LNCaP clone FGC (cell line): ENCODE measurements around the gene OTOR.

ENCODE experiments used
- DNase-seq: peaks from one replicate; pipeline ENCODE4 v3.0.0-alpha.2; 2011; ENCODE audit warnings: low read depth
- H3K4me3 ChIP-seq: 2 replicates; pipeline ENCODE4 v1.5.1; 2011; ENCODE audit warnings: mild to moderate bottlenecking, low read depth, low read length, control low read depth
- TF ChIP-seq, protein P1 (sequence below): IDR thresholded peaks from 2 replicates; pipeline ENCODE4 v1.5.1; 2012; ENCODE audit warnings: mild to moderate bottlenecking; ENCODE audit not compliant: control insufficient read depth, insufficient read depth; ENCODE audit errors: extremely low read depth

Gene OTOR

DNA sequence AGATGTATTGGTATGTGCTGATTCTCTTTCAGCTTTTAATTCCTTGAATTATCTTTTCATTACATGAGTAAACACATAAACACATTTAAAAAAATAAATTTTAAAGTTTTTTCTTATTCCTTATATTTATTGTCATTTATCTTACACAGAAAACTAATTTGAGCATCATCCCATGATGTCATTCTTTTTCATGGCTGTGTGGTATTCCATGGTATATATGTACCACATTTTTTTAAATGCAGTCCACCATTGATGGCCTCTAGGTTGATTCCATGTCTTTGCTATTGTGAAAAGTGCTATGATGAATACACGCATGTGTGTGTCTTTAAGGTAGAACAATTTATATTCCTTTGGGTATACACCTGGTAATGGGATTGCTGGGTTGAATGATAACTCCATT lies 33.3 kb downstream of the OTOR start:
- no peak for DNase-seq
- TF ChIP-seq, protein P1, sequence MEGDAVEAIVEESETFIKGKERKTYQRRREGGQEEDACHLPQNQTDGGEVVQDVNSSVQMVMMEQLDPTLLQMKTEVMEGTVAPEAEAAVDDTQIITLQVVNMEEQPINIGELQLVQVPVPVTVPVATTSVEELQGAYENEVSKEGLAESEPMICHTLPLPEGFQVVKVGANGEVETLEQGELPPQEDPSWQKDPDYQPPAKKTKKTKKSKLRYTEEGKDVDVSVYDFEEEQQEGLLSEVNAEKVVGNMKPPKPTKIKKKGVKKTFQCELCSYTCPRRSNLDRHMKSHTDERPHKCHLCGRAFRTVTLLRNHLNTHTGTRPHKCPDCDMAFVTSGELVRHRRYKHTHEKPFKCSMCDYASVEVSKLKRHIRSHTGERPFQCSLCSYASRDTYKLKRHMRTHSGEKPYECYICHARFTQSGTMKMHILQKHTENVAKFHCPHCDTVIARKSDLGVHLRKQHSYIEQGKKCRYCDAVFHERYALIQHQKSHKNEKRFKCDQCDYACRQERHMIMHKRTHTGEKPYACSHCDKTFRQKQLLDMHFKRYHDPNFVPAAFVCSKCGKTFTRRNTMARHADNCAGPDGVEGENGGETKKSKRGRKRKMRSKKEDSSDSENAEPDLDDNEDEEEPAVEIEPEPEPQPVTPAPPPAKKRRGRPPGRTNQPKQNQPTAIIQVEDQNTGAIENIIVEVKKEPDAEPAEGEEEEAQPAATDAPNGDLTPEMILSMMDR = no peak
- no peak overlapping the region for H3K4me3 ChIP-seq

DNA sequence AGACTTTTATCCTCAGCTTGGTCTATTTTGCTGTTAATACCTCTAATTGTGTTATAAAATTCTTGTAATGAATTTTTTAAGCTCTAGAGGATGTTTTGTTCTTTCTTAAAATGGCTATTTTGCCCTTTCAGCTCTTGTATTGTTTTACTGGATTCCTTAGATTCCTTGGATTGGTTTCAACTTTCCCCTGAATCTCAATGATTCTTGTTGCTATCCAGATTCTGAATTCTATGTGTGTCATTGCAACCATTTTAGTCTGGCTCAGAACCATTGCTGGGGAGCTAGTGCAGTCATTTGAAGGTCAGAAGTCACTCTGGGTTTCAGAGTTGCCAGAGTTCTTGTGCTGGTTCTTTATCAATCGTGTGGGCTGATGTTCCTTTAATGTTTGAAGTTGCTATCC lies 37.1 kb downstream of the OTOR start:
- DNase-seq = no peak
- TF ChIP-seq, protein P1 = no peak
- no peak overlapping the region for H3K4me3 ChIP-seq
